Caco-2 (cell line): ENCODE measurements around the gene ELF1. TPM values are rescaled to one million over a fixed set of nuclear protein-coding genes. Genes with fewer than 3 reads are reported as not detected.

ENCODE experiments used
- BruUV-seq: library from RNA; stranded (reverse); fragments of 400-500 nt; replicated peaks from 2 replicates; lab custom pipeline; 2021; lab: Mats Ljungman, UMichigan
- CTCF ChIA-PET: fragments of 300-600 bp; sonication (Branson Sonifier 250); formaldehyde crosslinking; loops from one replicate; lab custom pipeline; 2022; ENCODE audit warnings: antibody characterized with exemption; lab: Charles Lee
- POLR2A ChIA-PET: fragments of 300-600 bp; sonication (Branson Sonifier 250); formaldehyde crosslinking; loops from one replicate; lab custom pipeline; 2022; ENCODE audit warnings: antibody characterized with exemption; lab: Charles Lee
- DNase-seq, 2 experiments: peaks; one replicate each; pipeline versions ENCODE4 v3.0.0 to v3.0.0-alpha.2; 2020 to 2022
- H3K27me3 ChIP-seq: replicated peaks from 2 replicates; pipeline ENCODE4 v1.6.0; 2011; ENCODE audit warnings: low read length; ENCODE audit not compliant: control insufficient read depth, insufficient read depth
- H3K36me3 ChIP-seq: 2 replicates; pipeline ENCODE4 v1.5.1; 2011; ENCODE audit warnings: low read length; ENCODE audit not compliant: control insufficient read depth, insufficient read depth
- H3K4me1 ChIP-seq: fragments of 250-450 bp; sonication (Bioruptor Pico); 2 replicates; pipeline ENCODE4 v1.5.1; 2020; ENCODE audit warnings: mild to moderate bottlenecking
- H3K4me3 ChIP-seq: 2 replicates; pipeline ENCODE4 v1.5.1; 2011; ENCODE audit warnings: low read depth, mild to moderate bottlenecking, control low read depth, low read length
- H3K9me3 ChIP-seq: fragments of 250-450 bp; sonication (Bioruptor Pico); 2 replicates; pipeline ENCODE4 v1.5.1; 2020; ENCODE audit warnings: mild to moderate bottlenecking, moderate library complexity
- H3K27ac Mint-ChIP-seq: one replicate; pipeline ENCODE4 v1.8.0; 2022; ENCODE audit warnings: mixed read lengths; ENCODE audit not compliant: unreplicated experiment
- H3K27me3 Mint-ChIP-seq: one replicate; pipeline ENCODE4 v1.8.0; 2022; ENCODE audit warnings: mixed read lengths; ENCODE audit not compliant: insufficient read depth, unreplicated experiment
- H3K36me3 Mint-ChIP-seq: one replicate; pipeline ENCODE4 v1.8.0; 2022; ENCODE audit warnings: mild to moderate bottlenecking, mixed read lengths; ENCODE audit not compliant: insufficient read depth, unreplicated experiment
- H3K4me1 Mint-ChIP-seq: one replicate; pipeline ENCODE4 v1.8.0; 2022; ENCODE audit warnings: low read depth, mixed read lengths; ENCODE audit not compliant: unreplicated experiment
- H3K4me3 Mint-ChIP-seq: one replicate; pipeline ENCODE4 v1.8.0; 2022; ENCODE audit warnings: mild to moderate bottlenecking, moderate library complexity, mixed read lengths; ENCODE audit not compliant: unreplicated experiment
- H3K9me3 Mint-ChIP-seq: one replicate; pipeline ENCODE4 v1.8.0; 2022; ENCODE audit warnings: mixed read lengths; ENCODE audit not compliant: unreplicated experiment
- CTCF ChIP-seq, 2 experiments: fragments of 200-600 bp in 1 of 2; IDR thresholded peaks; 1 replicate in 1 of 2; 2 replicates in 1 of 2; pipeline versions ENCODE4 v1.5.1 to v1.8.0; 2011 to 2022; ENCODE audit warnings: antibody characterized with exemption in 1 of 2, control low read depth in 1 of 2, inconsistent platforms in 1 of 2, low read depth in 1 of 2, low read length in 1 of 2, mild to moderate bottlenecking in 1 of 2, moderate library complexity in 1 of 2; ENCODE audit not compliant: insufficient read depth in 1 of 2, severe bottlenecking in 1 of 2, unreplicated experiment in 1 of 2
- intact Hi-C: fragments of 100-400 bp; cut with micrococcal nuclease; formaldehyde crosslinking; loops from one replicate; pipeline ENCODE4 v1.10.0; 2022; ENCODE audit not compliant: unreplicated experiment
- total RNA-seq: library from RNA; stranded (reverse); gene quantifications from 2 replicates; pipeline ENCODE4 v1.2.3, GENCODE V29; 2022

Gene ELF1
- total RNA-seq, 1 experiment from 2014 or later, result 116 TPM

- Histone ChIP-seq H3K4me3 (no peak overlapping the region), H3K9me3 (no peaks in the 10 kb centered on the region), H3K27me3 (no peaks in the 10 kb centered on the region), H3K4me1 (peaks cover 63% of the 10 kb centered on the region), H3K36me3 (no peaks in the 10 kb centered on the region; the same call in 1 of the 2 replicates)
- TF ChIP-seq CTCF (IDR thresholded peaks at IDR 0.05; ENCODE audit: insufficient read depth in 1 of 2, low read depth in 1 of 2, low read length in 1 of 2, severe bottlenecking in 1 of 2, unreplicated experiment in 1 of 2), result no peak
- Mint-ChIP-seq H3K4me3 (no peak overlapping the region), H3K4me1 (peaks cover 50% of the 10 kb centered on the region), H3K27me3 (no peaks in the 10 kb centered on the region), H3K9me3 (no peaks in the 10 kb centered on the region), H3K27ac (no peak overlapping the region), H3K36me3 (peaks cover 39% of the 10 kb centered on the region)
- DNase-seq, result no peak
- POLR2A ChIA-PET, result interaction anchor here (0.8 kb wide), 1 partner anchor 93 kb away, joined by 4 read pairs; the partner anchor contains the start of gene WBP4
- intact Hi-C loops, result no loop called here
- BruUV-seq, result no TSS peak
- CTCF ChIA-PET, result no interaction called here
These were observed 50.6 kb downstream of the ELF1 start for GRCh38 chr13:40968416-40969000.

GRCh38 chr13:40966298-40966697, 52.8 kb downstream of the ELF1 start:
- Histone ChIP-seq H3K9me3 (no peaks in the 10 kb centered on the region), H3K4me1 (peaks cover 51% of the 10 kb centered on the region), H3K27me3 (no peaks in the 10 kb centered on the region), H3K4me3 (no peak overlapping the region), H3K36me3 (no peaks in the 10 kb centered on the region; the same call in 1 of the 2 replicates)
- no peak for TF ChIP-seq CTCF (IDR thresholded peaks at IDR 0.05; ENCODE audit: insufficient read depth in 1 of 2, low read depth in 1 of 2, low read length in 1 of 2, severe bottlenecking in 1 of 2, unreplicated experiment in 1 of 2)
- Mint-ChIP-seq H3K27me3 (no peaks in the 10 kb centered on the region), H3K36me3 (peaks cover 42% of the 10 kb centered on the region), H3K4me1 (peaks cover 56% of the 10 kb centered on the region), H3K4me3 (no peak overlapping the region), H3K27ac (no peak overlapping the region), H3K9me3 (no peaks in the 10 kb centered on the region)
- DNase-seq, result no peak
- intact Hi-C loops, result no loop called here
- no TSS peak for BruUV-seq
- POLR2A ChIA-PET, result no interaction called here
- CTCF ChIA-PET, result no interaction called here

GRCh38 chr13:40963927-40964326, 55.2 kb downstream of the ELF1 start:
- H3K36me3 Mint-ChIP-seq, result peaks cover 36% of the 10 kb centered on the region
- intact Hi-C loops, result no loop called here
- Histone ChIP-seq H3K27me3 (no peaks in the 10 kb centered on the region), H3K36me3 (no peaks in the 10 kb centered on the region; the same call in 1 of the 2 replicates), H3K9me3 (no peaks in the 10 kb centered on the region), H3K4me1 (peaks cover 28% of the 10 kb centered on the region), H3K4me3 (no peak overlapping the region)
- ChIA-PET CTCF (no interaction called here), POLR2A (interaction anchor here (0.6 kb wide), 1 partner anchor 97 kb away, joined by 3 read pairs; no protein-coding TSS in a partner anchor)
- H3K27me3 Mint-ChIP-seq, result no peaks in the 10 kb centered on the region
- BruUV-seq, result no TSS peak
- H3K9me3 Mint-ChIP-seq, result no peaks in the 10 kb centered on the region
- no peak for TF ChIP-seq CTCF (IDR thresholded peaks at IDR 0.05; ENCODE audit: insufficient read depth in 1 of 2, low read depth in 1 of 2, low read length in 1 of 2, severe bottlenecking in 1 of 2, unreplicated experiment in 1 of 2)
- DNase-seq, result peak in 1 of 2 experiments; percentile 22
- peaks cover 32% of the 10 kb centered on the region for H3K4me1 Mint-ChIP-seq
- no peak overlapping the region for H3K4me3 Mint-ChIP-seq
- H3K27ac Mint-ChIP-seq, result peak overlapping the region; percentile 61
